Neural progenitor cell (in vitro differentiated cells): ENCODE results near the gene NRCAM. TPM values are rescaled to one million over a fixed set of nuclear protein-coding genes. Genes with fewer than 3 reads are reported as not detected.

Source experiments
- DNase-seq: peaks from one replicate; pipeline ENCODE4 v3.0.0-alpha.2; 2016; ENCODE audit warnings: low spot score
- H2AFZ ChIP-seq: fragments of 200-600 bp; sonication (generic); replicated peaks from 2 replicates; pipeline ENCODE4 v1.6.1; 2016; ENCODE audit warnings: antibody characterized with exemption
- H3F3A ChIP-seq: fragments of 200-600 bp; sonication (generic); 2 replicates; pipeline ENCODE4 v1.6.1; 2016; ENCODE audit warnings: antibody characterized with exemption, low read depth
- H3K27ac ChIP-seq: fragments of 200-600 bp; sonication (generic); 2 replicates; pipeline ENCODE4 v1.5.1; 2016; ENCODE audit warnings: mild to moderate bottlenecking
- H3K27me3 ChIP-seq: fragments of 200-600 bp; sonication (generic); 2 replicates; pipeline ENCODE4 v1.6.1; 2016; ENCODE audit warnings: mild to moderate bottlenecking, moderate library complexity
- H3K36me3 ChIP-seq: fragments of 200-600 bp; sonication (generic); 2 replicates; pipeline ENCODE4 v1.5.1; 2016
- H3K4me1 ChIP-seq: fragments of 200-600 bp; sonication (generic); 2 replicates; pipeline ENCODE4 v1.6.1; 2016; ENCODE audit warnings: mixed run types
- H3K4me2 ChIP-seq: fragments of 200-600 bp; sonication (generic); 2 replicates; pipeline ENCODE4 v1.6.1; 2016
- H3K4me3 ChIP-seq: fragments of 200-600 bp; sonication (generic); 2 replicates; pipeline ENCODE4 v1.5.1; 2016
- H3K79me2 ChIP-seq: fragments of 200-600 bp; sonication (generic); 2 replicates; pipeline ENCODE4 v1.6.1; 2016; ENCODE audit warnings: low read depth
- H3K9ac ChIP-seq: fragments of 200-600 bp; sonication (generic); 2 replicates; pipeline ENCODE4 v1.6.1; 2016
- H3K9me3 ChIP-seq: fragments of 200-600 bp; sonication (generic); 2 replicates; pipeline ENCODE4 v1.5.1; 2016; ENCODE audit warnings: low read depth
- H4K20me1 ChIP-seq: fragments of 200-600 bp; sonication (generic); 2 replicates; pipeline ENCODE4 v1.6.1; 2016; ENCODE audit warnings: low read depth
- H3K27ac Mint-ChIP-seq: 3 replicates; pipeline ENCODE4 v1.8.0; 2021; ENCODE audit warnings: mixed read lengths
- H3K27me3 Mint-ChIP-seq: 2 replicates; pipeline ENCODE4 v1.8.0; 2022; ENCODE audit warnings: low read depth, mild to moderate bottlenecking, inconsistent platforms, moderate library complexity, mixed read lengths; ENCODE audit not compliant: insufficient read depth
- H3K36me3 Mint-ChIP-seq: 3 replicates; pipeline ENCODE4 v1.8.0; 2021; ENCODE audit warnings: mixed read lengths
- H3K4me1 Mint-ChIP-seq: 3 replicates; pipeline ENCODE4 v1.8.0; 2021; ENCODE audit warnings: mixed read lengths
- H3K4me3 Mint-ChIP-seq: 3 replicates; pipeline ENCODE4 v1.8.0; 2021; ENCODE audit warnings: mild to moderate bottlenecking, moderate library complexity, mixed read lengths
- H3K9me3 Mint-ChIP-seq: 3 replicates; pipeline ENCODE4 v1.8.0; 2020; ENCODE audit warnings: mixed read lengths
- CTCF ChIP-seq: fragments of 200-600 bp; sonication (generic); IDR thresholded peaks from 2 replicates; pipeline ENCODE4 v1.5.1; 2017; ENCODE audit warnings: antibody characterized with exemption, mild to moderate bottlenecking
- EZH2 ChIP-seq: fragments of 200-600 bp; sonication (generic); IDR thresholded peaks from 2 replicates; pipeline ENCODE4 v1.6.1; 2017; ENCODE audit warnings: antibody characterized with exemption, mild to moderate bottlenecking, moderate library complexity
- EZH2phosphoT487 ChIP-seq: fragments of 200-600 bp; sonication (generic); IDR thresholded peaks from 2 replicates; pipeline ENCODE4 v1.6.1; 2017; ENCODE audit warnings: antibody characterized with exemption
- total RNA-seq: library from RNA; depleted of rRNA; stranded (reverse); fragments of >200 nt; gene quantifications from 2 replicates; pipeline ENCODE4 v1.2.3, GENCODE V29; 2015; ENCODE audit warnings: low replicate concordance

The NRCAM gene
- total RNA-seq, 1 donor from 2014 or later = 104 TPM

GRCh38 chr7:108448584-108449505, 7.4 kb downstream of the NRCAM start:
- H3K27ac ChIP-seq = peak overlapping the region; percentile 77
- peak overlapping the region; percentile 23 for H2AFZ ChIP-seq

GRCh38 chr7:108442039-108442568, 14.1 kb downstream of the NRCAM start:
- Histone ChIP-seq H4K20me1 (no peaks in the 10 kb centered on the region), H3K27ac (no peak overlapping the region), H3K9me3 (peaks cover 6% of the 10 kb centered on the region), H3K36me3 (no peaks in the 10 kb centered on the region), H3K79me2 (no peaks in the 10 kb centered on the region), H2AFZ (no peak overlapping the region), H3K4me1 (peaks cover 11% of the 10 kb centered on the region), H3K27me3 (no peaks in the 10 kb centered on the region), H3K4me3 (no peak overlapping the region), H3K4me2 (no peak overlapping the region), H3F3A (peaks cover 6% of the 10 kb centered on the region), H3K9ac (no peak overlapping the region)
- TF ChIP-seq CTCF = no peak
- TF ChIP-seq EZH2phosphoT487 = no peak
- H3K27me3 Mint-ChIP-seq = no peaks in the 10 kb centered on the region
- DNase-seq = no peak
- no peak overlapping the region for H3K27ac Mint-ChIP-seq
- no peaks in the 10 kb centered on the region for H3K36me3 Mint-ChIP-seq
- H3K9me3 Mint-ChIP-seq = peaks cover 3% of the 10 kb centered on the region
- no peak overlapping the region for H3K4me3 Mint-ChIP-seq
- peaks cover 2% of the 10 kb centered on the region for H3K4me1 Mint-ChIP-seq

More at GRCh38 chr7:108448584-108449505, 7.4 kb downstream of the NRCAM start:
- TF ChIP-seq CTCF (no peak), EZH2phosphoT487 (no peak), EZH2 (no peak)
- no peaks in the 10 kb centered on the region for H3K36me3 ChIP-seq
- H3K4me3 ChIP-seq = peak overlapping the region; percentile 34
- peaks cover 35% of the 10 kb centered on the region for H3K4me1 ChIP-seq
- H3F3A ChIP-seq = peaks cover 27% of the 10 kb centered on the region
- Mint-ChIP-seq H3K27me3 (no peaks in the 10 kb centered on the region), H3K36me3 (no peaks in the 10 kb centered on the region), H3K27ac (peak overlapping the region; percentile 99), H3K4me3 (peak overlapping the region; percentile 85), H3K4me1 (peaks cover 39% of the 10 kb centered on the region), H3K9me3 (no peaks in the 10 kb centered on the region)
- H3K79me2 ChIP-seq = peaks cover 56% of the 10 kb centered on the region
- peaks cover 8% of the 10 kb centered on the region for H3K27me3 ChIP-seq
- DNase-seq = peak; percentile 88
- H3K9me3 ChIP-seq = no peaks in the 10 kb centered on the region
- peak overlapping the region; percentile 71 for H3K4me2 ChIP-seq
- H4K20me1 ChIP-seq = peaks cover 21% of the 10 kb centered on the region
- no peak overlapping the region for H3K9ac ChIP-seq

- Mint-ChIP-seq H3K27me3 (no peaks in the 10 kb centered on the region), H3K4me1 (peaks cover 2% of the 10 kb centered on the region), H3K27ac (no peak overlapping the region), H3K36me3 (no peaks in the 10 kb centered on the region), H3K9me3 (peaks cover 6% of the 10 kb centered on the region), H3K4me3 (no peak overlapping the region)
- H3K4me1 ChIP-seq = peaks cover 11% of the 10 kb centered on the region
- TF ChIP-seq EZH2phosphoT487 (no peak), EZH2 (no peak), CTCF (no peak)
- H3K9ac ChIP-seq = no peak overlapping the region
- no peak overlapping the region for H3K4me2 ChIP-seq
- H3K36me3 ChIP-seq = no peaks in the 10 kb centered on the region
- H3K9me3 ChIP-seq = peaks cover 10% of the 10 kb centered on the region
- H3K27ac ChIP-seq = no peak overlapping the region
- no peak overlapping the region for H3K4me3 ChIP-seq
- no peaks in the 10 kb centered on the region for H3K27me3 ChIP-seq
- H4K20me1 ChIP-seq = no peaks in the 10 kb centered on the region
- H2AFZ ChIP-seq = no peak overlapping the region
- no peak for DNase-seq
- peaks cover 6% of the 10 kb centered on the region for H3F3A ChIP-seq
- peaks cover 3% of the 10 kb centered on the region for H3K79me2 ChIP-seq
These were observed 14.8 kb downstream of the NRCAM start for GRCh38 chr7:108441392-108441955.
